Inferior parietal cortex (tissue), 1 donor: ENCODE measurements around the gene SLC9A9.
"Not testable (repeated sequence)": the region's sequence is repeated elsewhere in the genome, so short reads cannot be mapped to it uniquely, and the experiment has no call there.

Source experiments
- DNase-seq: peaks from one replicate; pipeline ENCODE4 v3.0.0-alpha.2; 2016; ENCODE audit errors: extremely low spot score

The SLC9A9 gene

GRCh38 chr3:143847787-143848631 lies at the start of gene SLC9A9:
TSS of gene SLC9A9 (minus strand) at chr3:143848468. CDS start at chr3:143848322, 146 bp downstream.
- peak; percentile 82 for DNase-seq

DNA sequence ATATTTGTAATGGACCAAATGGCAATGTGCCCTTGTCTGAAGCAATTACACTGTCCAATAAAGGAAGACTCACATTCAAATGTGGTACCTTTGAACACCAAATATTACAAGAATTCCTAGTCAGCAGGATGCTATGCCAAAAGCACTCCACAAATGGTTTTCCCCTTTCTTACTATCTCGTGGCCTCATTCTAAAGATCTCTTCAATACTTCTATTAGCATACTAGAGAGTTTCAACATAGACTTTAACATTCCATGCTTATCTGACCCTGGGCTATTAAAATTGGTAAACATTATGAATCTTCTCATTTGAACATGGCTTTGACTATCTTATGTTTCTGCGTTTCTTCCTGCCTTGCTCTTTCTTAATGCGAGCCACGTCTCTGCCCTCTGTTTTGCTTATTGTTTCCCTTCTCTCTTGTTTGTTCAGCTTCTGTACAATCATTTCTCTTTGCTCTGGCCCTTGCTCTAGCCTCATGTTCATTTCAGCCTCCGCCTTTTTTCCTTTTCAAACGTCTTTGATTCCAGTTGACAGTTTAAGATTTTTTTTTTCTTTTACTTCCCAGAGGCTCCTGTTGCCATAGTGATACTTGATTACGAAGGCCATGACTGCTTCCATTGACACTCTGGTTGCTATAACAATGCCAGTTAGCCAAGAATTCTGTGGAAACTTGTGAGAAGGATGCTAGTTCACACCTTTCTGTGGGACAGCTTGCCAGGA lies 49.5 kb upstream of the SLC9A9 start:
- DNase-seq, result peak; percentile 65

- no peak for DNase-seq
These were observed 48.2 kb upstream of the SLC9A9 start for GRCh38 chr3:143896486-143896885.

DNA sequence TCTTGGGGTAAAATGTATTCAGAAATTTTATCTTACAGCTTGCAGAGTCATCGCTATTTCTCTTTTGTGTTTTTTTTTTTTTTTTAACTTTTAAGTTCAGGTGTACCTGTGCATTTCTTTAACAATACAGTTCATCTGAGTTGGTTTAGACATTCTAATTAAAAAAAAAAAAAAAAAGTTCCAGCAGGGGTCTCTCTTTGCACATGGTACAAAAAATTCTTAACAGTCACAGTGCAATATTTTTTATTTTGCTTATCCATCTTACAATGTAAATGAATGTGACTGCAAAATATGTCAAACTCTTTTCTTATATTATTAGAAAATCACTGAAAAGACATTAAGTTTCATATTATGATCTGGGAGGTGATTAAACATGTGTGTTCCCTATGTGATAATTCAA lies 47.5 kb upstream of the SLC9A9 start:
- DNase-seq, result peak; percentile 56

- no peak for DNase-seq
These were observed 40.6 kb upstream of the SLC9A9 start for GRCh38 chr3:143888846-143889245.

GRCh38 chr3:143888166-143888565 lies 39.9 kb upstream of the SLC9A9 start:
- DNase-seq, result no peak

DNA sequence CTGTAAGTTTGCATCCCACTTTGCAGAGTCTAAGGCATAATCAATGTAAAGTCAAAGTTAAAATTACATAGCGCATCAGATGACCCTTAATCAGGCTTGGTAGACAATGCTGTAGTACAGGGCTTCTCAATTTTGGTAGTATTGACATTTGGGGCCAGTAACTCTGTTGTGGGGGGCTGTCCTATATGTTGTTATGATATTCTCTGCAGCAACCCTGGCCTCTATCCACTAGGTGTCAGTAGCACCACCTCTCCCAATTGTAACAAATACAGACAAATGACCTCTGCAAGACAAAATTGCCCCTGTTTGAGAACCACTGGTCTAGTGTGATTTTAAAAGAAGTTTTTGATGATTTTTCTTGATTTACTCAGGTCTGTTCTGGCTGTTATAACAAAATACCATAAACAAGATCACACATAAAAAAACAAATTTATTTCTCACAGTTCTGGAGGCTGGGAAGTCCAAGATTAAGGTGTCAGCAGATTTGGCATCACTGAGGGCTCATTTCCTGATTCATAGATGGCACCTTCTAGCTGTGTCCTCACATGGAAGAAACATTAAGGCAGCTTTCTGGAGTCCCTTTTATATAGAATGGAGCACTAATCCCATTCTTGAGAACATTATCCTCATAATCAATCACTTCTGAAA lies 37.6 kb upstream of the SLC9A9 start:
- peak; percentile 58 for DNase-seq

DNA sequence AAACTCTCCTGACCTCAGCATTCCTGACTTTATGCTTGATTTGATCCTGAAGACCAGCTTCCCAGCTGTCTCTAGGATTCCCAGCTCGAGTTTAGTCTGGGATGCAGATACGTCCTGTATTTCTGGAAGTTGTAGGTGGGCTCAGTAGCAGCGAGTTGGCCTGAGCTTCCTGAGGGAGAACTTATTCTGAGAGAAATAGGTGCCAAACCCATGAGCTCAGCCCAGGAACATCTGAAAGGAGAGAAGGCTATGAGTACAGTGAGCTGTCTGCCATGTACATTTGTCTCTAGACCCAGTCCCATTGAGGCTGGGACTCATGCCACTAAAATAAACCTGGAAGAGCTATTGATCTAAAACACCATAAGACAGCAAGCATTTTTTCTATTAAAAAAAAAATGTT lies 36.6 kb upstream of the SLC9A9 start:
- no peak for DNase-seq

DNA sequence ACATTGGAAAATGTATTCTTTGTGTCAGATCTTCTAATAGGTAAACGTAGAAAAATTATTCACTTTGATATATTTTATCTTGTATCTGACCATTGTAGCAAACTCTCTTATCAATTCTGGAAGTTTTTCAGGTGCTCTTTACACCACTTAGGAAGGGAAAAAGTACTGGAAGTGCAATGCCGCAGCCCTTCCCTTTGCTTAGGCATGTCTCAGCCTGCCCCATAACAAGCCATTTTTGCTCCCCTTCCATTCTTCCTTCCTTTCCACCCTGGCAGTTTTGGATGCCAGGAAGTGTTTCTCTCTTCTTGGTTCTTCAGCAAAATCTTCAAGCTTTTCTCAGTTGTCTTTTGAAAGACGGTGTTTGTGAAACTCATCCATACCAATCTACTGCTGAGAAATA lies 34.9 kb upstream of the SLC9A9 start:
- no peak for DNase-seq

GRCh38 chr3:143881095-143881494 lies 32.8 kb upstream of the SLC9A9 start:
- no peak for DNase-seq

DNA sequence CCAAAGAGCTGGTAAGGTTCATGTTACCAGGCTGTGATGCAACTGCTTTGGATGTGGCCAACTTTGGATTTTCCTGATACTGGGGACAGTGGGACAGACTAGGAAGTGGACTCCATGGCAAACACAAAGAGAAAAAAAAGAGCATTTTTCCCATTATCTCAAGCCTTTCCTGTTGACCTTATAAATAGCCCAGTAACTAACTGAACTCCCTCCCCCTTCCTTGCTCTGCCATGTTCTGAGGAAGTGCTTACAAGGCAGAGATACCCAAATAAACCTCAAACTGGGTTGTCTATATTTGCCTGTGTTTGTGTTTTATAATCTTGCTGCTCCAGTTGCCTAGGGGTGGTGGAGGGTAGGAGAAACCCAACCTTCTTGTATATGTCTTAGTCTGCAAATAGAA lies 27.3 kb upstream of the SLC9A9 start:
- no peak for DNase-seq

DNA sequence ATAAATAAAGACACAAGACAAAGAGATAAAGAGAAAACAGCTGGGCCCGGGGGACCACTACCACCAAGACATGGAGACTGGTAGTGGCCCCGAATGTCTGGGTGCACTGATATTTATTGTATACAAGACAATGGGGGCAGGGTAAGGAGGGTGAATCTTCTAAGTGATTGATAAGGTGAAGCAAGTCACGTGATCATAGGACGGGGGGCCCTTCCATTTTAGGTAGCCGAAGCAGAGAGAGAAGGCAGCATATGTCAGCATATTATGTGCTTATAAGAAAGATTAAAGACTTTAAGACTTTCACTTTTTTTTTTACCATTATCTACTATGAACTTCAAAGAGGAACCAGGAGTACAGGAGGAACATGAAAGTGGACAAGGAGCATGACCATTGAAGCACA lies 25.3 kb upstream of the SLC9A9 start:
- not testable (repeated sequence) for DNase-seq

DNA sequence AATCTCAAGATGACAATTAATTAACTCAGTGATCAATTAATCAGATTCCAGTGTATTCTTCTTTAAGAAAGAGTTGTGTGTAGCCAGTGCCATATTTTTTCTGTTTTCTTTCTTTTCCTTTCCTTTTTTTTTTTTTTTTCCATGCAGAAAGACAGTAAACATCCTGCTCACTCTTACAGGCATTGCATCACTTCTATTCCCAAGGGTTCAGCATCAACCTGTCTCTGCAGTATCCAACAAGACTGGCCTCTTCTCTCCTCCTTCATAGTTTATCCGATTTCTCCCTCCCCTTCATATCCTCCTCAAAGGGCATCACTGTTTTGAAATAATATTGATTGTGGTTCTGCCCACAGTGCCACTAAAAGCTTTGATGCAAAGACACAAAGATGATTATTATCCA lies 17.0 kb upstream of the SLC9A9 start:
- DNase-seq, result no peak

- DNase-seq, result no peak
These were observed 11.4 kb upstream of the SLC9A9 start for GRCh38 chr3:143859465-143860203.

DNA sequence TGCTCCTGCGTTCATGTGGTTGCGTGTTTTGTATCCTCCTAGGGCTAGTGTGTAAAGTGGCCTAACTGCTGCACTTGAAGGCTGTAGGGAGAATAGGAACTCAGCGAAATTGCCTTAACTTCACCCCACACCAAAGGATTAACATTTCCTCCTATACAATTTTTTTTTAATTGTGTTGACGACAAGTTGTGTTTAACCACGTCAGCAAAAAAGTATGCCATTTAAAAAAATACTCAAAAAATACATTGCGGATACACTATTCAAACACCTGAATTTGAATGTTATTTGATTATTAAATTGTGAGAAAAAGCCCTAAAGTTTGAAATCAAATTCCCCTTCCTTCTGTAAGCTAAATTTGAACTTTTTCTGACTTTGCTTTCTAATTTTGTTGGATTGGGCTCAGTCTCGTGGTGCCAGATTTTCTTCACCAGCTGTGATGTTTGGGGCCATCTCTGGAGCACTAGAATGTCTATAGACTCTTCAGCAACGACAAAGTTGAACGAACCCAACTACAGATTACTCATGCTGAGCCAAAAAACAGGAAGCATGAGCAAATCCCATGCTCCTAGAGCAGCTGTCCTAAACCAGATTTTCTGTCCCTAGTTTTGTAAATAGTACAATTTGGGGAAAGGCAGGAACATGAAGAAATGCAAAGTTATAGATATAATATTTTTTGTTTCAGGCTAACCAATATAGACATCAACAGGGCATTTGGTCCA lies 8.1 kb upstream of the SLC9A9 start:
- no peak for DNase-seq

GRCh38 chr3:143855183-143855582 lies 6.9 kb upstream of the SLC9A9 start:
- no peak for DNase-seq

DNA sequence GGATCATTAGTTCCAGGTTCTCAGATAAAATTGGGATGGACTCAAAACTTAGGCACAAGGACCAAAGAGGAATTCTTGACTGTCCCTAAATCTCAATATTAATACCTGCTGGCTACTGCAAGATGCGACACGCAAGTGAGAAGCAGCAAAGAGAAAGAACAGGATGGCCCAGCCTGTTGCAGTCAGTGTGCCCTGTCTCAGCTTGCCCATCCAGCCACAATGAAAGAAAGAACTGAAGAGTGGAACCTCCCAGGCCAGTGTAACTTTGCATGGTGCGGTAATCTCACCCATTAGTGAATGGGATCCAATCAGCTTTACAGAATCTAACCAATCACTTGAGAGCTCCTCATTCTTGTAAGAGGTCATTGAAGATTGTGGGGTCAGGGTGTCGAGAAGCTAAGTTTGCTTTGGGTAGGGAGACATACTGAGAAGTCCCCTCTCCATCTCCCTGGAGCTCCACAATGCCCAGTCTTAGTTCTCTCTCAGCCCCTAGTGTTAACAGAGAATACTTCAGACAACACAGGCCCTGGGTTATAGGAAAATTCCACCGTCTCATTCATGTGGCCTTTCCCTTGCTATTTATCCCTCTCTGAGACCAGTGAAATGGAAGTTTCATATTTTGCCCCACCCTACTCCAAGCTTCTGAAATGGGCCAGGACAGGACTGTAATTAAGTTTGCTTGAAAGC lies 3.2 kb upstream of the SLC9A9 start:
- no peak for DNase-seq

DNA sequence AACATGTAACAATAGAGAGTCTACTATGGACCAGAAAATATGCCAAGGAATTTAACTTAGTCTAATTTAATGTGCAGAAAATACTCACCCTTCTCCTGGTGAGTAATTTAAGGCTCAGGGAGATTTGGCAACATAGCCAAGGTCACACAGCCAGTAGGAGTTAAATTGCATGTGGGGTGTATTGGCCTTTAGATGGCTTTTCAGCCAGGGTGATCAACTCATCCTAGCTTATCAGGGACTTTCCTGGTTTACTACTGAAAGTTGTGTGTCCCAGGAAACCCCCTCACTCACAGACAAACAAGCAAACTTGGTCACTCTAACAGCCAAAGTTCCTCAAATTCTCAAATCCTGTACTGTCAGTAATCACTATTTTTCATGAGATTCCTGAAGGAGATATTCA lies 2.6 kb upstream of the SLC9A9 start:
- no peak for DNase-seq

- DNase-seq, result no peak
These were observed 1.7 kb upstream of the SLC9A9 start for GRCh38 chr3:143849854-143850549.

DNA sequence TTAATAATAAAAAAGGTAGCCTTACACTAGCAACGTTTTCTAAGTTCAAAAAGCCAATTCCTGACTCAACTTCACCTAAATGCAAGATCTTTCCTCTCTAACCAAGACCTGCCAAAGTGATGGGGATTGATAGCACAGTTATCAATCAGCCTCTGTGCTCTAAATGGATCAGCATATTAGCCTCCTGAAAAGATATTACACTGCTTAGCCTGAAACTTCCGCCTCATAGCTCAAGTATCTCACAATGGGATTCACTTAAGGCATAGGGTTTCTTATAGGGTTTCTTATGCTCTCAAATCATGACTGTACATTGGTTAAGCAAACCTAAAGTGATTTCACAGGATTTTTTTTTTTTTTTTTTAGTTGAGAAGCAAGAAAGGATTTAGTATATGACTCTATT lies 436 bp upstream of the SLC9A9 start:
- no peak for DNase-seq
